Smooth muscle cell (in vitro differentiated cells): Measurements from ENCODE around the gene VAV2. TPM values are rescaled to one million over a fixed set of nuclear protein-coding genes. Genes with fewer than 3 reads are reported as not detected.

Experiments
- DNase-seq: peaks from one replicate; lab custom pipeline; 2025; ENCODE audit not compliant: unreplicated experiment; lab: John Stamatoyannopoulos, UW
- H2AFZ ChIP-seq: fragments of 200-600 bp; sonication (generic); 2 replicates; pipeline ENCODE4 v1.6.0; 2016; ENCODE audit warnings: antibody characterized with exemption, low read depth, mild to moderate bottlenecking
- H3F3A ChIP-seq: fragments of 200-600 bp; sonication (generic); 2 replicates; pipeline ENCODE4 v1.6.0; 2017; ENCODE audit warnings: antibody characterized with exemption, low read depth
- H3K27ac ChIP-seq: fragments of 200-600 bp; sonication (generic); 2 replicates; pipeline ENCODE4 v1.5.1; 2016; ENCODE audit warnings: low read depth, mild to moderate bottlenecking
- H3K27me3 ChIP-seq: fragments of 200-600 bp; sonication (generic); 2 replicates; pipeline ENCODE4 v1.6.1; 2016; ENCODE audit warnings: low read depth, mild to moderate bottlenecking
- H3K36me3 ChIP-seq: fragments of 200-600 bp; sonication (generic); 2 replicates; pipeline ENCODE4 v1.5.1; 2016; ENCODE audit warnings: low read depth
- H3K4me1 ChIP-seq: fragments of 200-600 bp; sonication (generic); 2 replicates; pipeline ENCODE4 v1.5.1; 2016; ENCODE audit warnings: low read depth
- H3K4me2 ChIP-seq: fragments of 200-600 bp; sonication (generic); 2 replicates; pipeline ENCODE4 v1.6.0; 2016; ENCODE audit warnings: mild to moderate bottlenecking
- H3K4me3 ChIP-seq: fragments of 200-600 bp; sonication (generic); 2 replicates; pipeline ENCODE4 v1.5.1; 2016; ENCODE audit warnings: mild to moderate bottlenecking
- H3K79me2 ChIP-seq: fragments of 200-600 bp; sonication (generic); 2 replicates; pipeline ENCODE4 v1.6.0; 2016; ENCODE audit warnings: low read depth, mild to moderate bottlenecking
- H3K9ac ChIP-seq: fragments of 200-600 bp; sonication (generic); 2 replicates; pipeline ENCODE4 v1.6.0; 2016; ENCODE audit warnings: low read depth
- H3K9me3 ChIP-seq: fragments of 200-600 bp; sonication (generic); replicated peaks from 2 replicates; pipeline ENCODE4 v1.5.1; 2016; ENCODE audit warnings: low read depth
- H4K20me1 ChIP-seq: fragments of 200-600 bp; sonication (generic); 2 replicates; pipeline ENCODE4 v1.6.0; 2016; ENCODE audit warnings: low read depth
- CTCF ChIP-seq: fragments of 200-600 bp; sonication (generic); IDR thresholded peaks from 2 replicates; pipeline ENCODE4 v1.5.1; 2017; ENCODE audit warnings: borderline replicate concordance, mild to moderate bottlenecking, antibody characterized with exemption; ENCODE audit not compliant: insufficient read depth, poor library complexity, severe bottlenecking
- WGBS: methylation state at CpG from one replicate; pipeline ENCODE4 v1.1.7; 2016; ENCODE audit warnings: low lambda C conversion rate; 5-methylcytosine and 5-hydroxymethylcytosine counted together
- polyA plus RNA-seq: library from polyadenylated mRNA; unstranded; fragments of >200 nt; fragmentation: Nextera tagmentation; extraction: Ambion mirVana; gene quantifications from 2 replicates; pipeline ENCODE4 v1.2.1, GENCODE V29; 2016
- total RNA-seq: library from RNA; depleted of rRNA; stranded (reverse); fragments of >200 nt; gene quantifications from 2 replicates; pipeline ENCODE4 v1.2.3, GENCODE V29; 2014

Gene VAV2
- total and polyA plus RNA-seq, 2 experiments from 2014 or later: 26.2 to 35.3 TPM

GRCh38 chr9:133836818-133837217, 155.3 kb downstream of the VAV2 start:
- no peak for TF ChIP-seq CTCF
- Histone ChIP-seq H3K27ac (no peak overlapping the region), H3K9ac (no peak overlapping the region), H2AFZ (no peak overlapping the region), H3K4me2 (no peak overlapping the region), H3K36me3 (no peaks in the 10 kb centered on the region), H3K4me3 (no peak overlapping the region), H3K79me2 (peaks cover 44% of the 10 kb centered on the region), H3F3A (no peaks in the 10 kb centered on the region), H4K20me1 (peaks cover 92% of the 10 kb centered on the region), H3K9me3 (no peaks in the 10 kb centered on the region), H3K4me1 (peaks cover 19% of the 10 kb centered on the region), H3K27me3 (no peaks in the 10 kb centered on the region)
- 93% methylated on average over 5 of the region's 5 CpGs for whole genome bisulfite sequencing
- DNase-seq: no peak

GRCh38 chr9:133836001-133836758, 155.9 kb downstream of the VAV2 start:
- H3K36me3 ChIP-seq: no peaks in the 10 kb centered on the region
- H3K27ac ChIP-seq: no peak overlapping the region
- H3K9me3 ChIP-seq: no peaks in the 10 kb centered on the region
- H4K20me1 ChIP-seq: peaks cover 91% of the 10 kb centered on the region
- peaks cover 19% of the 10 kb centered on the region for H3K4me1 ChIP-seq
- 92% methylated on average over 17 of the region's 17 CpGs for WGBS
- no peak overlapping the region for H2AFZ ChIP-seq
- H3K9ac ChIP-seq: no peak overlapping the region
- no peaks in the 10 kb centered on the region for H3F3A ChIP-seq
- DNase-seq: no peak
- H3K79me2 ChIP-seq: peaks cover 43% of the 10 kb centered on the region
- TF ChIP-seq CTCF: no peak
- no peaks in the 10 kb centered on the region for H3K27me3 ChIP-seq
- no peak overlapping the region for H3K4me3 ChIP-seq
- no peak overlapping the region for H3K4me2 ChIP-seq

GRCh38 chr9:133835262-133835901, 156.7 kb downstream of the VAV2 start:
- TF ChIP-seq CTCF: no peak
- H3K4me2 ChIP-seq: no peak overlapping the region
- DNase-seq: no peak
- no peak overlapping the region for H3K4me3 ChIP-seq
- 81% methylated on average over 22 of the region's 22 CpGs for WGBS
- H3K79me2 ChIP-seq: peaks cover 35% of the 10 kb centered on the region
- H4K20me1 ChIP-seq: peaks cover 91% of the 10 kb centered on the region
- H3F3A ChIP-seq: no peaks in the 10 kb centered on the region
- H3K36me3 ChIP-seq: no peaks in the 10 kb centered on the region
- no peaks in the 10 kb centered on the region for H3K9me3 ChIP-seq
- H3K9ac ChIP-seq: no peak overlapping the region
- no peak overlapping the region for H3K27ac ChIP-seq
- no peak overlapping the region for H2AFZ ChIP-seq
- H3K4me1 ChIP-seq: peaks cover 12% of the 10 kb centered on the region
- H3K27me3 ChIP-seq: no peaks in the 10 kb centered on the region
